Prostate gland (tissue), 2 donors: ENCODE data around the gene ALG8. TPM values are rescaled to one million over a fixed set of nuclear protein-coding genes. Genes with fewer than 3 reads are reported as not detected.

Source experiments
- DNase-seq: peaks from one replicate; pipeline ENCODE4 v3.0.0-alpha.2; 2019; ENCODE audit warnings: low spot score
- H3K27ac ChIP-seq, 2 donors: fragments of 200-600 bp; sonication (generic); 2 replicates each; pipeline ENCODE4 v1.5.1; 2017 to 2019
- H3K27me3 ChIP-seq: fragments of 200-600 bp; sonication (generic); replicated peaks from 2 replicates; pipeline ENCODE4 v1.5.1; 2019; ENCODE audit not compliant: insufficient read depth
- H3K36me3 ChIP-seq, 2 donors: fragments of 200-600 bp; sonication (generic); 1 replicate in 1 of 2; 2 replicates in 1 of 2; pipeline versions ENCODE4 v1.5.1 to v1.8.1; 2017 to 2019
- H3K4me1 ChIP-seq: fragments of 200-600 bp; sonication (generic); replicated peaks from 2 replicates; pipeline ENCODE4 v1.5.1; 2019
- H3K4me3 ChIP-seq, 2 donors: fragments of 200-600 bp; sonication (generic); 2 replicates each; pipeline ENCODE4 v1.5.1; 2017 to 2019
- H3K9me3 ChIP-seq: fragments of 200-600 bp; sonication (generic); 2 replicates; pipeline ENCODE4 v1.5.1; 2017
- POLR2A ChIP-seq: fragments of 450-650 bp; IDR thresholded peaks from one replicate; pipeline ENCODE4 v1.6.1; 2016; ENCODE audit warnings: antibody characterized with exemption, mild to moderate bottlenecking
- POLR2AphosphoS5 ChIP-seq: sonication (generic); formaldehyde crosslinking; IDR thresholded peaks from one replicate; pipeline ENCODE4 v1.6.1; 2017; ENCODE audit warnings: antibody characterized with exemption
- WGBS: methylation state at CpG from one replicate; pipeline ENCODE4 v1.1.5; 2018; 5-methylcytosine and 5-hydroxymethylcytosine counted together
- intact Hi-C: fragments of 100-400 bp; cut with DNase I; formaldehyde crosslinking; loops from one replicate; pipeline ENCODE4 v1.14.2; 2022
- total RNA-seq, 2 donors: library from RNA; depleted of rRNA; stranded (reverse); fragments of >200 nt; gene quantifications; one replicate each; pipeline ENCODE4 v1.1.0, GENCODE V29; 2016
- TF ChIP-seq, protein P1 (sequence below), 4 experiments: fragments of 200-600 bp in 2 of 4; fragments of 450-650 bp in 2 of 4; sonication (generic) in 2 of 4; IDR thresholded peaks; 1 replicate in 3 of 4; 2 replicates in 1 of 4; pipeline ENCODE4 v1.5.1; 2016 to 2019; ENCODE audit warnings: antibody characterized with exemption in 4 of 4, mild to moderate bottlenecking in 2 of 4, moderate library complexity in 2 of 4

Gene ALG8
- total RNA-seq, 2 donors from 2014 or later, result 34.0 to 50.3 TPM

GRCh38 chr11:78072455-78072854, 67.0 kb downstream of the ALG8 start:
- H3K4me3 ChIP-seq, result no peak overlapping the region
- H3K4me1 ChIP-seq, result peaks cover 2% of the 10 kb centered on the region
- TF ChIP-seq, protein P1, sequence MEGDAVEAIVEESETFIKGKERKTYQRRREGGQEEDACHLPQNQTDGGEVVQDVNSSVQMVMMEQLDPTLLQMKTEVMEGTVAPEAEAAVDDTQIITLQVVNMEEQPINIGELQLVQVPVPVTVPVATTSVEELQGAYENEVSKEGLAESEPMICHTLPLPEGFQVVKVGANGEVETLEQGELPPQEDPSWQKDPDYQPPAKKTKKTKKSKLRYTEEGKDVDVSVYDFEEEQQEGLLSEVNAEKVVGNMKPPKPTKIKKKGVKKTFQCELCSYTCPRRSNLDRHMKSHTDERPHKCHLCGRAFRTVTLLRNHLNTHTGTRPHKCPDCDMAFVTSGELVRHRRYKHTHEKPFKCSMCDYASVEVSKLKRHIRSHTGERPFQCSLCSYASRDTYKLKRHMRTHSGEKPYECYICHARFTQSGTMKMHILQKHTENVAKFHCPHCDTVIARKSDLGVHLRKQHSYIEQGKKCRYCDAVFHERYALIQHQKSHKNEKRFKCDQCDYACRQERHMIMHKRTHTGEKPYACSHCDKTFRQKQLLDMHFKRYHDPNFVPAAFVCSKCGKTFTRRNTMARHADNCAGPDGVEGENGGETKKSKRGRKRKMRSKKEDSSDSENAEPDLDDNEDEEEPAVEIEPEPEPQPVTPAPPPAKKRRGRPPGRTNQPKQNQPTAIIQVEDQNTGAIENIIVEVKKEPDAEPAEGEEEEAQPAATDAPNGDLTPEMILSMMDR (IDR thresholded peaks at IDR 0.05), result no peak
- TF ChIP-seq POLR2A (no peak), POLR2AphosphoS5 (no peak)
- no peak overlapping the region for H3K27ac ChIP-seq
- no peak for DNase-seq
- 96% methylated on average over 4 of the region's 4 CpGs for WGBS
- intact Hi-C loops, result no loop called here
- H3K27me3 ChIP-seq, result no peaks in the 10 kb centered on the region
- H3K9me3 ChIP-seq, result no peaks in the 10 kb centered on the region
- peaks cover 0 to 3% of the 10 kb centered on the region in 2 donors for H3K36me3 ChIP-seq

DNA sequence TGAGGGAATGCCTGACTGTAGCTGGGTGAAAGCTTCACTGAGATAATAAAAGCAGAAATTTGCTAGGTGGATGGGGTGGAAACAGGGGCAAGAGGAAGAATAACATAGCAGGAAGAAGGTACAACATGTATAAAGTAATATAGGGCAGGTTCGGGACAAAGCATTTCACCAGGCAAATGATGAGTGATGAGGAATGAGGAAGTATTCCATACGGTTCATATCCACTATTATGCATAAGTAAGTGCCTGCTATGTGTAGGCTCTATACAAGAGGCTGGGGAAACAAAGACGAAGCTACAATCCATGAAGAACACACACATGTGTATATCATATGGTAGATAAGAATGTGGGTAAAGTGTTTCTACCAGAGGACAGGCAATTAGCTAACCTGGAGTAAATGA, 67.7 kb downstream of the ALG8 start:
- Histone ChIP-seq H3K4me3 (no peak overlapping the region), H3K9me3 (no peaks in the 10 kb centered on the region), H3K27ac (no peak overlapping the region), H3K4me1 (no peaks in the 10 kb centered on the region), H3K36me3 (peaks cover 0 to 3% of the 10 kb centered on the region in 2 donors), H3K27me3 (no peaks in the 10 kb centered on the region)
- WGBS, result 87% methylated on average over 3 of the region's 3 CpGs
- TF ChIP-seq, protein P1 (IDR thresholded peaks at IDR 0.05), result no peak
- TF ChIP-seq POLR2AphosphoS5 (no peak), POLR2A (no peak)
- intact Hi-C loops, result no loop called here
- no peak for DNase-seq

- intact Hi-C loops, result no loop called here
- Histone ChIP-seq H3K27me3 (no peaks in the 10 kb centered on the region), H3K4me3 (no peak overlapping the region), H3K4me1 (no peaks in the 10 kb centered on the region), H3K27ac (no peak overlapping the region), H3K9me3 (no peaks in the 10 kb centered on the region), H3K36me3 (peaks cover 0 to 3% of the 10 kb centered on the region in 2 donors)
- DNase-seq, result no peak
- WGBS, result 85% methylated on average over 2 of the region's 2 CpGs
- TF ChIP-seq POLR2A, result no peak
These were observed 68.8 kb downstream of the ALG8 start for GRCh38 chr11:78070621-78071020.

DNA sequence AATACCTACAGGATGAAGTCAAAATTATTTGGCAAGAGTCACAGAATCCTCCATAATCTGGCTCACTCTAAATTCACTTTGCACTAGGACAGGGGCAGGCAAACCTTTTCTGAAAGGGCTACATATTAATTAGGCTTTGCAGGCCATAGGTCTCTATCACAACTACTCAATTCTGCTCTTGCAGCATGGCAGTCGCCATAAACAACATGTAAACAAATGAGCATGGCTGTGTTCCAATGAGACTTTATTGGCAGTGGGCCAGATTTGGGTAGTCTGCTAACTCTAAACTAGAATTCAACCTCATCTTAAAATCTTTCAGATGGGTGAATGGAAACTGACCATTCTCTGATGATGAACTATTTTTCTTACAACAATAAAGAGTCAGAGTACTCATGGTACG, 70.0 kb downstream of the ALG8 start:
- Histone ChIP-seq H3K9me3 (no peaks in the 10 kb centered on the region), H3K27me3 (no peaks in the 10 kb centered on the region), H3K4me3 (no peak overlapping the region), H3K4me1 (no peaks in the 10 kb centered on the region), H3K27ac (no peak overlapping the region), H3K36me3 (peaks cover 0 to 3% of the 10 kb centered on the region in 2 donors)
- DNase-seq, result no peak
- intact Hi-C loops, result no loop called here
- TF ChIP-seq, protein P1 (IDR thresholded peaks at IDR 0.05), result no peak
- TF ChIP-seq POLR2AphosphoS5, result no peak
- no peak for TF ChIP-seq POLR2A
- 48% methylated on average over 2 of the region's 2 CpGs for WGBS

DNA sequence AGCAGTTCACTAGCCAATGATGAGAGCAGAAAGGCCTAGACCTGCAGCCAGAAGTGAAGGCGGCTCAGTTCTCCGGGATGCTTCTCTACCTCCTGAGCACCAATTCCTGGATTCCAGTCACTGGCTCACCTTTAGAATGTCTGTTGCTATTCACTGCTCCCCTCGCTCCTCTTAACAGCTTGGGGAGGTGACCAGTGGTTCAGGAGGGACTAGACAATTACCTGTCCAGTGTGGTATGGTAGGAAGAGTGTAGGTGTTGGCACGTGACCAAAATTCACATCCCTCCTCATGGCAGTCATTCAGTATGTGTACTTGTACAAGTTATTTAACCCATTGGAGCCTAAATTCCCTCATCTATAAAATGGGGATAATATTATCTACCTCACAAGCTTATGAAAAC, 71.7 kb downstream of the ALG8 start:
- no peak overlapping the region for H3K27ac ChIP-seq
- H3K4me3 ChIP-seq, result no peak overlapping the region
- 82% methylated on average over 4 of the region's 4 CpGs for WGBS
- intact Hi-C loops, result no loop called here
- H3K27me3 ChIP-seq, result no peaks in the 10 kb centered on the region
- H3K4me1 ChIP-seq, result no peaks in the 10 kb centered on the region
- peaks cover 0 to 3% of the 10 kb centered on the region in 2 donors for H3K36me3 ChIP-seq
- no peak for DNase-seq
- TF ChIP-seq, protein P1 (IDR thresholded peaks at IDR 0.05), result no peak
- no peak for TF ChIP-seq POLR2A
- no peaks in the 10 kb centered on the region for H3K9me3 ChIP-seq
